IPS DF 19.7 (cell line): ENCODE data around the gene XK.
"Not testable (repeated sequence)": the region's sequence is repeated elsewhere in the genome, so short reads cannot be mapped to it uniquely, and the experiment has no call there.

ENCODE experiments used
- DNase-seq: peaks from one replicate; pipeline ENCODE4 v3.0.0-alpha.2; 2013; ENCODE audit warnings: low read depth, low spot score

The XK gene

DNA sequence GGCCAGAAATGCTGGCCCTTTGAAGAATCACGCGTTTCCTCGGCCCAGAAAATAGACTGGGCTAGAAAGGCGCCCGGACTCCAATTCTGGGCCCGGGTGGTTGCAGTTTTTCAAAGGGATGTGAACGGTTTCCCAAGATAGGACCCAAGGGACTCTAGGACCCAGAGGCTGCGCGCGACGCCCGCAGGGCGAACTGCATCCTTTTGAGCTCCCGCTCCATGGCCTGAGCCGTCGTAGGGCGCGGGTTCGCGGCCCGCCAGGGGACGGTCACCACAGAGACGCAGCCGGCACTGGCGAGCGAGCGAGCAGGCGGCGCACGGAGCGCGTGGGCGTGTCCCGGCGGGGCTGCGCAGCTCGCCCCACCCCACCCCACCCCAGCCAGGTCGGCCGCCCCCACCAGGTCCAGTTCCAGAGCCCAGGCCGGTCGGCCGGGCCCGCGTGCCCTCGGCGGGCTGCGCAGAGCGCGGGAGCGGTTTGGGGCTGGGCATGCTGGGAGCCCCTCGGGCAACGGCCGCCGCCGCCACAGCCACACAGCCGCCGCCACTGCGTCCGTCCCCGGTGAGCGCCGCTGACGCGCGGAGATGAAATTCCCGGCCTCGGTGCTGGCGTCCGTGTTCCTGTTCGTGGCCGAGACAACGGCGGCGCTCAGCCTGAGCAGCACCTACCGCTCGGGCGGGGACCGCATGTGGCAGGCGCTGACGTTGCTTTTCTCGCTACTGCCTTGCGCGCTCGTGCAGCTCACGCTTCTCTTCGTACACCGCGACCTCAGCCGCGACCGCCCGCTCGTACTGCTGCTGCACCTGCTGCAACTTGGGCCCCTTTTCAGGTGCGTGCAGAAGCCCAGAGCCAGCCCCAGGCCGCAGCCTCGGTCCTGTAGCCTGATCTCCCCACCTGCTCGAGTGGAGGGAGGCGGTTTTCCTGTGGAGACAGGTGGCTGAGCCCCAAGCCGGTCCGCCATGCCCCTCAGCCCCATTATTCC is at the start of gene XK:
Gene XK, plus strand, starts transcription at position 411 of the 979 bp plus-strand sequence. Its CDS starts 171 bp downstream, at position 582.
- peak; percentile 56 for DNase-seq

GRCh38 chrX:37638047-37638446 is 47.5 kb upstream of the XK start:
- no peak for DNase-seq

DNA sequence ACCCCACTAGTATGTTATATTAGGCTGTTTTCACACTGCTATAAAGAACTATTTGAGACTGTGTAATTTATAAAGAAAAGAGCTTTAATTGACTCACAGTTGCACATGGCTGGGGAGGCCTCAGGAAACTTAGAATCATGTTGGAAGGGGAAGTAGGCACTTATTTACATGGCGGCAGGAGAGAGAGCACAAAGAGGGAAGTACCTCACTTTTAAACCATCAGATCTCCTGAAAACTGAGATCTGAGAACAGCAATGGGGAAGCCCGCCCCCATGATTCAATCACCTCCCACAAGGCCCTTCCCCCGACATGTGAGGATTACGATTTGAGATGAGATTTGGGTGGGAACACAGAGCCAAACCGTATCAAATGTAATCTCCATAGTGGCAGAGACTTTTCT is 45.4 kb upstream of the XK start:
- no peak for DNase-seq

DNA sequence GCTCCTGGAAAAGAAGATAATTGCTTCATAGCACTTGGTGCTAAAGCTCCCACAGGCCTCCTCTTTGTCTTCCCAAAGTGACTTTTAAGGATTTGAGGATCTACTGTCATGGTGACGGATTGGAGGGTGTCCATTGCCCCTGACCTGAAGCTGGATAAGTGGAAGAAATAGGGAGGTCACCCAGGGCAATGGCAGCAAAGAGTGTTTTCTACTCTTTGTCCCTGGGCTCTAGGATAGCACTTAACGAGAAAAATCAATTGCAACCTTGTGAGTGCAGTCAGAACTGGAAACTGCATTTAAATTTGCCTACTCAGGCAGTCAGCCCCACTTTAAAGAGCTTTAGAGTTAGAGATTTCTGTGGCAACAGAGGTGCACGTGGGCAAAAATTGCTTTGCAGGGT is 43.7 kb upstream of the XK start:
- no peak for DNase-seq

DNA sequence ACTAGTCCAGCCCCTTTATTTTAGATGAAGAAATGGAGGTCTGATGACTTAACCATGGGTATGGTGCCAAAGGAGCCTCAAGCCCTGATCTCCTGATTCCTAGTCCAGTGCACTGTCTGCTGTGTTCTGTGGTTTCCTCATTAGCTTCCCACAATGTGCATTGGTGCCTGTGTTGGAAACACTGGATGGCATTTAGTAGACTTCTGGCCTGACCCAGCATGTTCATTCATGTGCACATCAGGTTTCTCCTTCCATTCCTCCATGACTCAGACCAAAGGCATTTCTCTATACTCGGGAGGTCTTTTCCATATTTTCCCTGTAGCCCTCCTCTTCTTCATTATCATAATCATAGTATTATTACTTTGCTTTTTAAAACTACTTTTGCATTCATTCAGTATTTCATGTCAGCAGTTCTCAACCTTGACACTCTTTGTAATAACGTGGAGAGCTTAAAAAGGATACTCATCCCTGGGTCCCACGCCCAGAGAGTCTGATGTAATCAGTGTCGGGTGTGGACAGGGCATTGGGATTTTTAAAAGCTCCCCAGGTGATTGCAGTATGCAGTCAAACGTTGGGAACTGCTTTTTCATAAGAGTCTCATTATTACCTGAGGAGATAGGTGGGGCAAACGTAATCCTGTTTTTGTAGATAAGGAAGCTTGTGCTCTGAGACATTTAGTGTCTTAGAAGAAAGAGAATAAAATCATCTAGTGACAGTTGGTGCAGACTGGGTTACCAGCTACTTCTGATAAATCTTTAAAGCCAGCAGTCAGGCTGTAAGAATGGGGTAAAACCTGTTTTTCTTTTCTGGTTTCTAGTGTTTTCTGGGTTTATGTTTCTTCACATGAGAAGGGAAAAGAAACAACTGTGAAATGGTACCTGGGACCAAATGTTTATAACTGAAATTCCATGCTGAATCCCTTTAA is 40.9 kb upstream of the XK start:
- no peak for DNase-seq

- DNase-seq, result no peak
These were observed 39.3 kb upstream of the XK start for GRCh38 chrX:37646254-37646653.

- DNase-seq, result not testable (repeated sequence)
These were observed 34.7 kb upstream of the XK start for GRCh38 chrX:37650879-37651278.

- no peak for DNase-seq
These were observed 33.6 kb upstream of the XK start for GRCh38 chrX:37651921-37652452.

GRCh38 chrX:37652589-37653231 is 32.9 kb upstream of the XK start:
- DNase-seq, result no peak

GRCh38 chrX:37653397-37654085 is 32.0 kb upstream of the XK start:
- DNase-seq, result no peak

- no peak for DNase-seq
These were observed 27.1 kb upstream of the XK start for GRCh38 chrX:37658343-37659030.

- no peak for DNase-seq
These were observed 26.5 kb upstream of the XK start for GRCh38 chrX:37659047-37659446.

GRCh38 chrX:37662181-37662580 is 23.4 kb upstream of the XK start:
- DNase-seq, result no peak

DNA sequence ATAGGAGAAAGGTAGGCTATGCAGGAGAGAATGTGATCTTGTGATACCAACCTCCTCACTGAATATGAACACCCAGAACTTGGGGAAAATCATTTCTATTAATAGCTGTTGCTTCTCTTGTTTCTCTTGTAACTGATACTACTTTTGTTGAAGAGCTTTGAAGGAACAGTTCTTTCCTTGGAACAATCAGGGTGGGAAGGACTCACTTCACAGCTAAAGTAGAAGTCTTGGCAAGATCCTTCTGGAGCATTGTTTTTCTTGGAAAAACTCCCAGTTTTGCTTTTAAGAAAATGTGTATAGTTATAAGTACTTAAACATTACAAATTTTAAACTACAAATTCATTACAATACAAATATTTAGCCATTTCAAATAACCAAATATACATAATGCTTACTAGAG is 19.1 kb upstream of the XK start:
- no peak for DNase-seq

DNA sequence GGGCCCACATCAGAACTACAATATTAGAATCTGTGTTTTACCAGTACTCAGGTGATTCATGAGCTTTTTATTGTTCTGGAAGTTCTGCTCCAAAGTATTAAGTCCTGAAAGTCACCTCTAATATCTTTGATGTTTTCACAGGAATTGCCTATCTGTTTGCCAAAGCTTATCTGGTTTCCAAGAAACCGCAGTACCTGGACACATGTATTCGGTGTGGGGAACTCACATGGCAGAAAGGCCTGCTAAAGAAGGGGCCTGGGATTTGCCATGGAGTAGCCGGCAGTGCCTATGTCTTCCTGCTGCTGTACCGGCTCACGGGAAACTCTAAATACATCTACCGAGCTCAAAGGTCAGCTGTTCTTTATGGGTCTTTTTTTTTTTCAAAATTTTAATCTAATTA is 18.4 kb upstream of the XK start:
- DNase-seq, result no peak

DNA sequence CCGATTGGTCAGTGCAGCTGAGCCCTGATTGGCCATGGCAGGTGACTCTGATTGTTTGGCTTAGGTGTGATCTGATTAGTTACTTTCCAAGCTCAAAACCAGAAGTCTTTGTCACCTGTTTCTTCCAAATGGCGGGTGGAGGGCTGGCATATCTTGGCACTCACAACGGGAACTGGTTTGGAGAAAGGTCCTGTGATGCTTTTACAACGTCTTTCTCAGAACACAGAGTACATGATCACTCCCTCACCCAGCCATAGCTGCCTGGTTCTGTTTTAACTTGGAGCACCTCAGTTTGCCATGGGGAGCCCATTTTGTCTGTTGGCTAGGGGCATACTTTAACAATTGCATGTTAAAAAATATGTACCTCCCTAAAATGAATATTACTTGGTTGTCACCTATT is 13.0 kb upstream of the XK start:
- DNase-seq, result no peak

DNA sequence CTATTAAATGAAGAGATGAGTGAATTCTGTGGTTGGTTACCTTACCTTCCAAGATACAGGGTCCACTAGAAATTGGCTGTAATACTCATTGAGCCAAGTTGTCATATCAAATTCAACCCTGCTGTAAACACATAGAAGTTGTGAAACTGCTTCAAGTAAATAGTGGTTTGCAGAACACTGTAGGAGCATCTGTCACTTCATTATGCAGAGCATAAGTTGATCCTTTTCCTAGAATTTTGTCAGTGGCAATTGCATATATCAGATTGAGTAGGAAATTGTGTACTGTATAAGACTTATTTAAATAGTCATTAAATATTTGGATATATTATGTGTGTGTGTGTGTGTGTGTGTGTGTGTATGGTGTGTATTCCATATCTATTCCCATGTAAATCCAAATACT is 8.8 kb upstream of the XK start:
- no peak for DNase-seq

DNA sequence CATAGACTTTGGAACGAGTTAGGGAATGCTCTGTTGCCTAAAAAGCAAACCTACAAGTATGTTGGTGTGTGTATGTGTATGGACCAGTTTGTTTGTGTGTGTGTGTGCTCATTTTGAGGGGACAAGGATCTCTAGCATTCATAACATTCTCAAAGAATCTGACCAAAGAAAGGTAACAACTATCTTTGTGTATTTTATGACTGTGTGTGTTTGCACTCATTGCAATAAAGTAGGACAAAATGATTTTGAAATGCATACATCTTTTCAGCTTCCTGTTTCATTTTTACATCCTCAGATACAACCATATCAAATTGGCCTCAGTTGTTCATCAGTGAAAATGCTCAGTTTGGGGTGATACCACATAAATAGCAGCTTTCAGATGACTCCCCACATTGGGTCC is 8.3 kb upstream of the XK start:
- DNase-seq, result no peak

DNA sequence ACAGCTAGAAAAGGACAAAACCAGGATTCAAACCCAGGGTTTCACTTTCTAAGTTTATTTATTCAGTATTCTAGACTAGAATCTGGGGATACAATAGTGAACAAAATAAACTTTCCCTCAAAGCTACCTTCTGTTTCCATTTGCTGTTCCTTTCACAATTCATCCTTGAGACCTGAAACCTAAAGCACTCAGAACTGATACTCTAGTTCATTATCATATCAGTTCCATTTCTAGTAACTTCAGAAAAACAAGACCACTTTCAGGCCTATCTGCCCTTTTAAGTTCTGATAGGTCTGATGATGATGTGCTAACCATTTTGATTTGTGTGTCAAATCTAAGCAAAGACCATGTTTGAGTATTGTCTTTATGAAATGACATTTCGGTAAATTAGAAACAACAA is 7.8 kb upstream of the XK start:
- DNase-seq, result no peak

DNA sequence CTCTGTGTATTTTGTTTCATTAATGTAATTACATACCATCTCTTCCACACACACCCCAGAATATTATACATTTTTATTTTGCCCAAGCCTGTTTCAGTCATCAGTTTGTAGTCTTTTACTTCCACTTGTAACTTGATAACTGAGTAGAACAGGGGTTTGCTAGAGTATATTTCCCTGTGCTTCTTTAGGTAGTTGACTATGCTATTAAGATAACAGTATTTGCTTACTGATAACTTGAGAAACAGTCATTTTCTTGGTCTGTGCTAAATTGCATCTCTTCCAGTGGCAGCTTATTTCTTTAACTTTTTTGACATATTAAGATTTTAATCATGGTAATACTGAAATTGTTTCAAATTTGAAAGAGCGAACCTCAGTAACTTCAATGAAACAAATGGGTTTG is 7.0 kb upstream of the XK start:
- DNase-seq, result no peak
